Stimulated activated CD8-positive, alpha-beta memory T cell treated with anti-CD3 and anti-CD28 coated beads, Interleukin-15, amount 100 ng/mL, for 4 hours (primary cell): ENCODE results near the gene PIP.
"Not testable (repeated sequence)": the region's sequence is repeated elsewhere in the genome, so short reads cannot be mapped to it uniquely, and the experiment has no call there.

Experiments
- DNase-seq, 2 donors: peaks; one replicate each; pipeline ENCODE4 v3.0.0-alpha.2; 2020; ENCODE audit warnings: low read depth in 2 of 2

The PIP gene

GRCh38 chr7:143131781-143132180, at the start of gene PIP:
Gene PIP, plus strand, starts transcription at chr7:143132077. Its CDS starts 40 bp downstream, at chr7:143132117.
- no peak for DNase-seq

- DNase-seq = no peak
Observed at GRCh38 chr7:143085109-143085508, 46.8 kb upstream of the PIP start.

GRCh38 chr7:143085610-143086009, 46.3 kb upstream of the PIP start:
- not testable (repeated sequence) for DNase-seq

GRCh38 chr7:143088549-143089231, 43.2 kb upstream of the PIP start:
- DNase-seq = not testable (repeated sequence)

- no peak for DNase-seq
Observed at GRCh38 chr7:143096146-143096545, 35.7 kb upstream of the PIP start.

GRCh38 chr7:143099579-143099978, 32.3 kb upstream of the PIP start:
- not testable (repeated sequence) for DNase-seq

GRCh38 chr7:143104759-143105158, 27.1 kb upstream of the PIP start:
- DNase-seq = no peak

- not testable (repeated sequence) for DNase-seq
Observed at GRCh38 chr7:143108019-143108418, 23.9 kb upstream of the PIP start.

- no peak for DNase-seq
Observed at GRCh38 chr7:143117395-143117794, 14.5 kb upstream of the PIP start.

GRCh38 chr7:143120691-143121405, 11.0 kb upstream of the PIP start:
- no peak for DNase-seq

- not testable (repeated sequence) for DNase-seq
Observed at GRCh38 chr7:143123326-143123725, 8.6 kb upstream of the PIP start.

GRCh38 chr7:143126146-143126545, 5.7 kb upstream of the PIP start:
- DNase-seq = no peak

GRCh38 chr7:143129051-143129450, 2.8 kb upstream of the PIP start:
- no peak for DNase-seq

GRCh38 chr7:143129477-143129876, 2.4 kb upstream of the PIP start:
- DNase-seq = no peak

GRCh38 chr7:143130541-143130940, 1.3 kb upstream of the PIP start:
- no peak for DNase-seq

GRCh38 chr7:143147070-143147469, 15.2 kb downstream of the PIP start:
- no peak for DNase-seq

- no peak for DNase-seq
Observed at GRCh38 chr7:143148050-143148449, 16.2 kb downstream of the PIP start.

GRCh38 chr7:143148651-143149050, 16.8 kb downstream of the PIP start:
- DNase-seq = no peak

- not testable (repeated sequence) for DNase-seq
Observed at GRCh38 chr7:143150696-143151095, 18.8 kb downstream of the PIP start.

GRCh38 chr7:143158617-143159016, 26.7 kb downstream of the PIP start:
- DNase-seq = not testable (repeated sequence)

GRCh38 chr7:143171697-143172096, 39.8 kb downstream of the PIP start:
- no peak for DNase-seq

GRCh38 chr7:143172354-143172753, 40.5 kb downstream of the PIP start:
- no peak for DNase-seq

- no peak for DNase-seq
Observed at GRCh38 chr7:143176128-143176527, 44.3 kb downstream of the PIP start.
